GM18873 (cell line): Measurements from ENCODE around the gene TRABD.
"Not testable (repeated sequence)": the region's sequence is repeated elsewhere in the genome, so short reads cannot be mapped to it uniquely, and the experiment has no call there.

ENCODE experiments used
- ATAC-seq: cut with Tn5 transposase; IDR thresholded peaks from one replicate; pipeline ENCODE4 v1.9.1; 2021; ENCODE audit warnings: mild to moderate bottlenecking, moderate library complexity, moderate number of reproducible peaks; ENCODE audit not compliant: unreplicated experiment, low FRiP score

The TRABD gene

GRCh38 chr22:50200461-50201190 lies 14.9 kb downstream of the TRABD start, which contains the start of gene SELENOO:
Gene SELENOO, plus strand, starts transcription at chr22:50201011. Its CDS starts 26 bp downstream, at chr22:50201037.
- ATAC-seq: peak; percentile 50

GRCh38 chr22:50201191-50202129 lies 15.7 kb downstream of the TRABD start:
- peak; percentile 9 for ATAC-seq

- no peak for ATAC-seq
Measured at GRCh38 chr22:50202130-50202666, 16.5 kb downstream of the TRABD start.

GRCh38 chr22:50203288-50203687 lies 17.6 kb downstream of the TRABD start:
- ATAC-seq: no peak

DNA sequence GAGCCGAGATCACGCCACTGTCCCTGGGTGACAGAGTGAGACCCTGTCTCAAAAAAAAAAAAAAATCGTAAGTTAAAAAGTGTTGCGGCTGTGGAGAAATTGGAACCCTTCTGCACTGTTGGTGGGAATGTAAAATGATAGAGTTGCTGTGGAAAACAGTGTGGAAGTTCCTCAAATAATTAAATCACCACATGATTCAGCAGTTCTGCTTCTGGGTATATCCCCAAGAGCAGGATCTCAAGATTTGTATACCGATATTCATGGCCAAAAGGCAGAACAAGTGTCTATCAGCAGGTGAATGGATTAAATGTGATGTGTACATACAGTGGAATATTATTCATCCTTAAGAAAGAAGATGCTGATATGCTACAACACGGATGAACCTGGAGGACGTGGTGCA lies 18.9 kb downstream of the TRABD start:
- ATAC-seq: no peak

- ATAC-seq: not testable (repeated sequence)
Measured at GRCh38 chr22:50204998-50205397, 19.3 kb downstream of the TRABD start.

- no peak for ATAC-seq
Measured at GRCh38 chr22:50205781-50206569, 20.3 kb downstream of the TRABD start.

DNA sequence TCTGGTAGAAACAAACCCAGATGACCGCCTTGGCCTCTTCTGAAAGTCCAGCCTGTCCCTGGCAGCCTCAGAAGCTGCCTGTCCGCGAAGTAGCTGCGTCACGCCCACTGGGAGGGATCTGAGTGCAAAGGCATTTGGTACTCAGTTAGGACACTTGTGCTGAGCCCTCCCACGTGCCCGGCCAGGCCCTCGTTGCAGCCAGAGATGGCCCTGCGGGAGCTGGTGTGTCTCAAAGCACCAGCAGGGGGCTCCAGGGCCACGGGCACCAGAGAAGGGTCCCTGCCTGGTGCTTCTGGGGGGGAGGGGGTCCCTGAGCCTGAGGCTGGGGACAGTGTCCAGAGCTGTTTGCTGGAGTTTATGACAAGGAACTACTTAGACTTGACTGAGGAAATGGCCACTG lies 20.9 kb downstream of the TRABD start:
- ATAC-seq: no peak

DNA sequence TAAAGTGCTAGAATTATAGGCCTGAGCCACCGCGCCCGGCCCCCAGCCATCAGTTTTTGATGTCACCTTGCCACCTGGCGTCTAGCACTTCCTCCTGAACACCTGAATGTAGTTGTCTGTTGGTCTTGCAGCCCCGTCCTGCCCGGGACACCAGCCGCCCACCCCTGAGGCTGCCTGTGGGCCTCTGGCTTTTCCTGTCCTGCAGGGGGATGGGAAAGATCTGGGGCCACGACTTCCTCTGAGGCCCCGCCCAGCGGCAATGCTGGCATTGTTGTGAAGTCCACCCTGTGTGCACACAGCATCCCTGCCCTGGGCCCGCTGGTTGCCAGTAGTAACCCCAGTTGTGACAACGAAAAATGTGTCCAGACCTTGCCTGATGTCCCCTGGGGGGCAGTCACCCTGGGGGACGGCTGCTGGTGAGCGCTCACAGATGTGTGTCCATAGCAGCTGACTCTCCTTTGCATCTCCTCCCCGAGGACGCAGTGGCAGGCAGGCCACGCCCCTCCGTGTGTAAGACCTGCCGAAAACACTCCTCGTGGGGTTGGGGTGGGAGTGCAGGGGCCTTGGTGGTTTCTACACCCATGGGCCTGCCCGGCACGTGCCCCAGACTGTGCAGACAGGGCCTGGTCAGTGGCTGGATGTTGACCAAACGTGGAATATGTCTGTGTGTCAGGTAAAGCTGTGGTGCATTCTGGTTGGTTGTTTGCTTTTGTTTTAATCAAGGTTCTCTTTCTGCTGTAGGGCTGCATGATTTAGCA lies 21.8 kb downstream of the TRABD start:
- no peak for ATAC-seq

DNA sequence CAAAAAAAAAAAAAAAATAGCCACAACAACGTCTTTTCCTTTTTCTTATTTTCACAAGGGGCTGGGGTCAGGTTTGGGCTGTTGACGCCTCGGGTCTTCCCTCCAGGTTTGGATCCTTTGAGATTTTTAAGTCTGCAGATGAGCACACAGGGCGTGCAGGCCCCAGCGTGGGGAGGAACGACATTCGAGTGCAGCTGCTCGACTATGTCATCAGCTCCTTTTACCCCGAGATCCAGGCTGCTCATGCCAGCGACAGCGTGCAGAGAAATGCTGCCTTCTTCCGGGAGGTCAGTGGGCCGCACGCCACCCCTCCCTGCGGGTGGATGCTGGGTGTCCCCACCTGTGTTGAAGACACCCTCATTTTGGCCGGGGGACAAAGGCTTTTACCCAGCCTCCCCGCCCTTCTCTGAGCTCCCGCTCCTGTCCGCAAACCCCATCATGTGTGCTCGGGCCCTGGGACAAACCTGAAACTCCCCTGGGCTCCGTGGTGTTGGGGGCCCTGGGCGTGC lies 22.8 kb downstream of the TRABD start:
- ATAC-seq: no peak

- ATAC-seq: no peak
Measured at GRCh38 chr22:50208939-50209892, 23.5 kb downstream of the TRABD start.

DNA sequence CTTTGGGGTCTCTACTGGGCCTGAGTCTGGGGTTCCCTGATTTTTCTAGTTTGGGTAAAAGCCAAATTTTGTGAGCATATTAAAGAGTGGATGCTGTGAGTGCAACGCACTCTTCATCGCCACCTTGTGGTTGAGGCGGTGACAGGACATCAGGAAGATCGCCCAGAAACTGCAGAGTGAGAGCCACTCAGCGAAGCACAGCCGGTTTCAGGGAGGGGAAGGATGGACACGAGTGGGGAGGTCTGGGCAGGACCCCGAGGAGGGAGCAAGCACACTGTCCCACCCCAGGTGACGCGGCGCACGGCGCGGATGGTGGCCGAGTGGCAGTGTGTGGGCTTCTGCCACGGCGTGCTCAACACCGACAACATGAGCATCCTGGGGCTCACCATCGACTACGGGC lies 24.2 kb downstream of the TRABD start:
- no peak for ATAC-seq

GRCh38 chr22:50210378-50211139 lies 24.8 kb downstream of the TRABD start:
- ATAC-seq: no peak

GRCh38 chr22:50211147-50211546 lies 25.4 kb downstream of the TRABD start:
- ATAC-seq: no peak

- no peak for ATAC-seq
Measured at GRCh38 chr22:50213263-50213662, 27.6 kb downstream of the TRABD start.

GRCh38 chr22:50215297-50216054 lies 29.8 kb downstream of the TRABD start:
- no peak for ATAC-seq
